ENCODE measurements around the gene VSIG8. TPM values are rescaled to one million over a fixed set of nuclear protein-coding genes. Genes with fewer than 3 reads are reported as not detected.
A peak's percentile ranks its signal among the peaks of the same experiment; 100 is the strongest.

The VSIG8 gene
- total and polyA plus RNA-seq, 2 donors (not counting 1 experiment from before 2014, with no cell fraction given): not detected

GRCh38 chr1:159896546-159896930 lies 34.1 kb upstream of the VSIG8 start:
- ATAC-seq (ENCODE audit: low read depth) (no peak), DNase-seq (no peak)
- intact Hi-C loops (cut with micrococcal nuclease): no loop called here
- no peak overlapping the region for H2AFZ ChIP-seq (ENCODE audit: insufficient read depth, low read depth, low read length, poor library complexity, severe bottlenecking)
- Mint-ChIP-seq H3K27ac (peak overlapping the region; percentile 47), H3K4me3 (no peak overlapping the region), H3K27me3 (peaks cover 6% of the 10 kb centered on the region), H3K9me3 (ENCODE audit: insufficient read depth) (no peaks in the 10 kb centered on the region), H3K4me1 (peaks cover 17% of the 10 kb centered on the region)
- TF ChIP-seq, protein P1, sequence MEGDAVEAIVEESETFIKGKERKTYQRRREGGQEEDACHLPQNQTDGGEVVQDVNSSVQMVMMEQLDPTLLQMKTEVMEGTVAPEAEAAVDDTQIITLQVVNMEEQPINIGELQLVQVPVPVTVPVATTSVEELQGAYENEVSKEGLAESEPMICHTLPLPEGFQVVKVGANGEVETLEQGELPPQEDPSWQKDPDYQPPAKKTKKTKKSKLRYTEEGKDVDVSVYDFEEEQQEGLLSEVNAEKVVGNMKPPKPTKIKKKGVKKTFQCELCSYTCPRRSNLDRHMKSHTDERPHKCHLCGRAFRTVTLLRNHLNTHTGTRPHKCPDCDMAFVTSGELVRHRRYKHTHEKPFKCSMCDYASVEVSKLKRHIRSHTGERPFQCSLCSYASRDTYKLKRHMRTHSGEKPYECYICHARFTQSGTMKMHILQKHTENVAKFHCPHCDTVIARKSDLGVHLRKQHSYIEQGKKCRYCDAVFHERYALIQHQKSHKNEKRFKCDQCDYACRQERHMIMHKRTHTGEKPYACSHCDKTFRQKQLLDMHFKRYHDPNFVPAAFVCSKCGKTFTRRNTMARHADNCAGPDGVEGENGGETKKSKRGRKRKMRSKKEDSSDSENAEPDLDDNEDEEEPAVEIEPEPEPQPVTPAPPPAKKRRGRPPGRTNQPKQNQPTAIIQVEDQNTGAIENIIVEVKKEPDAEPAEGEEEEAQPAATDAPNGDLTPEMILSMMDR (IDR thresholded peaks at IDR 0.05): no peak
- no peak for TF ChIP-seq EZH2 (IDR thresholded peaks at IDR 0.05; ENCODE audit: borderline replicate concordance, insufficient read depth, low read depth, low read length, poor library complexity, severe bottlenecking)
- WGBS (ENCODE audit: insufficient coverage): 100% methylated on average over 2 of the region's 3 CpGs
- H3K9me3 ChIP-seq (ENCODE audit: control extremely low read depth in 1 of 3, control insufficient read depth in 2 of 3, insufficient read depth in 1 of 3, low read length in 2 of 3): peaks cover 0 to 3% (median 0%) of the 10 kb centered on the region in 3 donors
- no peak overlapping the region for H3K4me2 ChIP-seq (replicated peaks; ENCODE audit: low read depth, low read length, poor library complexity, severe bottlenecking)
- ChIA-PET POLR2A (no interaction called here), CTCF (interaction anchor here (1.3 to 8.9 kb wide), 4 partner anchors 9 to 111 kb away, joined by 4 to 211 read pairs (median 90); partner anchors contain the start of genes FCRL6 and TAGLN2)
- H3K4me1 ChIP-seq (ENCODE audit: control insufficient read depth in 2 of 2, insufficient read depth in 2 of 2, low read length in 2 of 2): peaks cover 9 to 11% of the 10 kb centered on the region in 2 donors
- no peaks in the 10 kb centered on the region for H4K20me1 ChIP-seq (ENCODE audit: control insufficient read depth, insufficient read depth, low read length, poor library complexity, severe bottlenecking)
- H3K36me3 ChIP-seq (replicated peaks in 1 of 2; ENCODE audit: control extremely low read depth in 1 of 2, control insufficient read depth in 1 of 2, extremely low read depth in 1 of 2, insufficient read depth in 2 of 2, low read length in 1 of 2): no peaks in the 10 kb centered on the region
- H3K79me2 ChIP-seq (ENCODE audit: control insufficient read depth, insufficient read depth, low read length): no peaks in the 10 kb centered on the region
- no peak overlapping the region for H3K9ac ChIP-seq (ENCODE audit: low read length)
- H3K4me3 ChIP-seq (ENCODE audit: control extremely low read depth in 1 of 5, extremely low read depth in 1 of 5, insufficient read depth in 1 of 5, low read depth in 2 of 5, low read length in 4 of 5): no peak overlapping the region
- H3K27me3 ChIP-seq (replicated peaks in 1 of 4; ENCODE audit: control extremely low read depth in 1 of 4, control insufficient read depth in 3 of 4, insufficient read depth in 4 of 4, low read length in 3 of 4): peaks cover 0 to 11% (median 0%) of the 10 kb centered on the region in 4 experiments
- no peak overlapping the region for H3K27ac ChIP-seq (ENCODE audit: low read length in 2 of 2)

DNA sequence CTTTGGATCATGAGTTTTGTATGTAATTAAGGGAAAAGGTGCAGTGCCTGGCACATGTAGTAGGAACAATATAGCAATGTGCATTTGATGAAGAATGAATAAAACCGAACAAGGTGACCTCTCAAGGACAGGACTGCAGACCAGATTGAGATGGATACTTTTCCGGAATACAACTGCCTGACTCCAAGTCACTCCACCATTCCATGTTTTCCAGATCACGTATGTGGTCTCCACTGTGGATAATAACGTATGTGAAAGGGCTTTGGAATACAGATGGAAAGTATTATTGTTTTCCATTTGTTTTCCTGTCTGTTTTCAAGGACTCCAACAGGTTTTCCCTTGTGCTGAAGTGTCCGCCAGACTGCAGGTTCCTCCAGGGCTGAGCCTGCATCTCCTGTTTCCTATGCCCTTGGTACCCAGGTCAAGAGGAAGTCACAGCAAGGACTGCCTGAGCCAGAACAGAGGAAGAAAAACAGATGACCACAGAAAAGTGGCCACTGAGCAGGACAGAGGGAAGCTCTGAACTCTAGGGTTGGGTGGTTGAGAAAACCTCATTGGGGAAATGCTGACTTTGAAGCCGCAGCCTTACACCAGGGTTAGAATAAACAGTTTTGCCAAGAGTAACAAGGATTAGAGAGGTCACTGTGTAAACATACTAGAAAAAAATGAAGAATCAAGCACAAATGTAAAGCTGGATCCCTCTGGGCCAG lies 33.5 kb upstream of the VSIG8 start:
- no peaks in the 10 kb centered on the region for H4K20me1 ChIP-seq (ENCODE audit: control insufficient read depth, insufficient read depth, low read length, poor library complexity, severe bottlenecking)
- H3K27me3 Mint-ChIP-seq: peaks cover 6% of the 10 kb centered on the region
- DNase-seq (no peak), ATAC-seq (ENCODE audit: low read depth) (no peak)
- no peak overlapping the region for H3K4me3 ChIP-seq (ENCODE audit: control extremely low read depth in 1 of 5, extremely low read depth in 1 of 5, insufficient read depth in 1 of 5, low read depth in 2 of 5, low read length in 4 of 5)
- no peak for TF ChIP-seq EZH2 (IDR thresholded peaks at IDR 0.05; ENCODE audit: borderline replicate concordance, insufficient read depth, low read depth, low read length, poor library complexity, severe bottlenecking)
- TF ChIP-seq, protein P1 (IDR thresholded peaks at IDR 0.05): no peak
- H3K4me2 ChIP-seq (replicated peaks; ENCODE audit: low read depth, low read length, poor library complexity, severe bottlenecking): no peak overlapping the region
- no peak overlapping the region for H3K4me3 Mint-ChIP-seq
- intact Hi-C loops (cut with micrococcal nuclease): no loop called here
- H3K4me1 Mint-ChIP-seq: peaks cover 19% of the 10 kb centered on the region
- CTCF ChIA-PET: interaction anchor here (1.0 to 8.9 kb wide), 5 partner anchors 9 to 112 kb away, joined by 3 to 211 read pairs (median 81); partner anchors contain the start of genes FCRL6 and TAGLN2
- H3K9me3 Mint-ChIP-seq (ENCODE audit: insufficient read depth): no peaks in the 10 kb centered on the region
- WGBS (ENCODE audit: insufficient coverage): 100% methylated on average over 2 of the region's 6 CpGs
- H3K27ac ChIP-seq (ENCODE audit: low read length in 2 of 2): no peak overlapping the region
- H3K9ac ChIP-seq (ENCODE audit: low read length): no peak overlapping the region
- no peak overlapping the region for H2AFZ ChIP-seq (ENCODE audit: insufficient read depth, low read depth, low read length, poor library complexity, severe bottlenecking)
- H3K79me2 ChIP-seq (ENCODE audit: control insufficient read depth, insufficient read depth, low read length): no peaks in the 10 kb centered on the region
- POLR2A ChIA-PET: interaction anchor here (1.1 kb wide), 1 partner anchor 28 kb away, joined by 5 read pairs; no protein-coding TSS in a partner anchor
- peaks cover 0 to 3% (median 0%) of the 10 kb centered on the region in 3 donors for H3K9me3 ChIP-seq (ENCODE audit: control extremely low read depth in 1 of 3, control insufficient read depth in 2 of 3, insufficient read depth in 1 of 3, low read length in 2 of 3)
- H3K36me3 ChIP-seq (replicated peaks in 1 of 2; ENCODE audit: control extremely low read depth in 1 of 2, control insufficient read depth in 1 of 2, extremely low read depth in 1 of 2, insufficient read depth in 2 of 2, low read length in 1 of 2): no peaks in the 10 kb centered on the region
- no peak overlapping the region for H3K27ac Mint-ChIP-seq
- H3K4me1 ChIP-seq (ENCODE audit: control insufficient read depth in 2 of 2, insufficient read depth in 2 of 2, low read length in 2 of 2): peaks cover 9 to 11% of the 10 kb centered on the region in 2 donors
- peaks cover 0 to 11% (median 0%) of the 10 kb centered on the region in 4 experiments for H3K27me3 ChIP-seq (replicated peaks in 1 of 4; ENCODE audit: control extremely low read depth in 1 of 4, control insufficient read depth in 3 of 4, insufficient read depth in 4 of 4, low read length in 3 of 4)
